HG03442 (cell line): ENCODE measurements around the gene INTS11.
"Not testable (repeated sequence)": the region's sequence is repeated elsewhere in the genome, so short reads cannot be mapped to it uniquely, and the experiment has no call there.

Experiments
- ATAC-seq: cut with Tn5 transposase; IDR thresholded peaks from one replicate; pipeline ENCODE4 v1.9.1; 2021; ENCODE audit warnings: mild to moderate bottlenecking, moderate library complexity; ENCODE audit not compliant: unreplicated experiment

The INTS11 gene

GRCh38 chr1:1324524-1325287, at the start of gene INTS11, which contains the start of gene CPTP:
Gene INTS11, minus strand, starts transcription at chr1:1324660. Its CDS starts 52 bp downstream, at chr1:1324608.
Gene CPTP, plus strand, starts transcription at chr1:1324802. Its CDS starts 2,109 bp downstream, at chr1:1326911.
- ATAC-seq = peak; percentile 61

DNA sequence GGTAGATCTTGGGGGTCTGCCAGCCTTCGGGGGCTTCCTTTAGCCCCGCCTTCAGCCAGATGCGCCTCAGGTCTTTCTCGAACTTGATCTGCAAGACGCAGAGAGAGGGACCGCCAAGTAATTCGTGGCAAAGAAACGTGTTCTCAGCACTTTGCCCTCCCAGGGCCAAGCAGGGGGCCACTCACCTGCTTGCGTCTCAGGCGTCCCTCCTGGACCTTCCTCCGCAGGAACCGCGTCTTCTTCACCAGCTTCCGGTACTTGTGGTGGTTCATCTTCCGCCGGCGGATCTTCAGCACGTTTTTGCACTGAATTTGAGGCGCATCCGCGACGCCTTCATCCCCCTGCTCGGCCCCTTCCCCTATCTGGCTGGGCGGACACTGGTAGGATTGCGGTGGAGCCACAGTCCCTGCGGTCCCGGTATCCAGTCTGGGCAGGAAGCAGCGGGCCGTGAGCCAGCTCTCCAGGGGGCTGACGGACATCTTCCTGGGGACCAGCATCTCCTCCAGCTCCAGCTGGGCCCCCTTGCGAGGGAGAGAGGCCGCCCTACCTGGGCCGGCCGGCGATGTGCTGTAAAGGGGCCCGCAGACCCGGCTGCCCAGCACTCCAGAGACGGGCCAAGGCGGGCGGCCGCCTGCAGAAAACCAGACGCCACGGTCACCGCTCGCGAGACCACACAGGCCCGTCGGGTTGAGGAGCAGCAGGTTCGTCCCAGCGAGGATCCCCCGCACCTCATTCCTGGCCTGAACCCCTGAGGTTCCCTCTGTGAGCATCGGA, 49.5 kb upstream of the INTS11 start:
- ATAC-seq = no peak

DNA sequence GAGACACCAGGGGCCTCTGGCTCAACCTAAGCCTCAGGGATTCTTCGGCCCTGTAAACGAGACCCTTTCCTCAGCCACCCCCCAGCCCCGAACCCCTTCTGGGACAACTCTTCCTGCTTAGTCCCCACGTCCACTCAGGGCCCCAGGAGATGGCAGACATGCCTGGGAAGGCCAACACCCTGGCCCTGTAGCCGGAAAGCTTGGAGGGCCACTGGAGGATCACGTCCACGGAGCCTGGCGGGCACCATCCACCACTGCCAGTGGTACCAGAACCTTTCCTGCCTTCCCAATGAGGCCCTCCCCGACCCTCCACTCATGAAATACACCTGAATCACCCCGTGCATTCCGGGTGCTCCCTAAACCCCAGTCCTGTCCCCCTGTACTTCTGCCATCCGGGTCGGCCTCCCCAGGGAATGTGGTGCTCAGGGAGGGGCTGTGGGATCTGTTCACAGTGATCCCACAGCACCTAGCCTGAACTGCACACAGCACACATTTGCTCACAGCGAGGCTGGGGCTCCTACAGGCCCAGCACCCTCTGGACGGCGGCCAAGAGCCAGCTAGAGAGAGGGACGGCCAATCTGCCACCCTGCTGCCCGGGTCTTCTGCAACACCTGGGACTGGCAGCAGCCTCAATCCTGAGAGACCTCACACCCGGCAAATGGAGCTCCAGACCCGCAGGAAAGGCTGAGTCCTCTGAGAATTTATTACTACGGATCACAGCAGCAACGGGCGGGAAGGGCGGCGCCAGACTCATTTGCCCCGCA, 48.8 kb upstream of the INTS11 start:
- ATAC-seq = no peak

DNA sequence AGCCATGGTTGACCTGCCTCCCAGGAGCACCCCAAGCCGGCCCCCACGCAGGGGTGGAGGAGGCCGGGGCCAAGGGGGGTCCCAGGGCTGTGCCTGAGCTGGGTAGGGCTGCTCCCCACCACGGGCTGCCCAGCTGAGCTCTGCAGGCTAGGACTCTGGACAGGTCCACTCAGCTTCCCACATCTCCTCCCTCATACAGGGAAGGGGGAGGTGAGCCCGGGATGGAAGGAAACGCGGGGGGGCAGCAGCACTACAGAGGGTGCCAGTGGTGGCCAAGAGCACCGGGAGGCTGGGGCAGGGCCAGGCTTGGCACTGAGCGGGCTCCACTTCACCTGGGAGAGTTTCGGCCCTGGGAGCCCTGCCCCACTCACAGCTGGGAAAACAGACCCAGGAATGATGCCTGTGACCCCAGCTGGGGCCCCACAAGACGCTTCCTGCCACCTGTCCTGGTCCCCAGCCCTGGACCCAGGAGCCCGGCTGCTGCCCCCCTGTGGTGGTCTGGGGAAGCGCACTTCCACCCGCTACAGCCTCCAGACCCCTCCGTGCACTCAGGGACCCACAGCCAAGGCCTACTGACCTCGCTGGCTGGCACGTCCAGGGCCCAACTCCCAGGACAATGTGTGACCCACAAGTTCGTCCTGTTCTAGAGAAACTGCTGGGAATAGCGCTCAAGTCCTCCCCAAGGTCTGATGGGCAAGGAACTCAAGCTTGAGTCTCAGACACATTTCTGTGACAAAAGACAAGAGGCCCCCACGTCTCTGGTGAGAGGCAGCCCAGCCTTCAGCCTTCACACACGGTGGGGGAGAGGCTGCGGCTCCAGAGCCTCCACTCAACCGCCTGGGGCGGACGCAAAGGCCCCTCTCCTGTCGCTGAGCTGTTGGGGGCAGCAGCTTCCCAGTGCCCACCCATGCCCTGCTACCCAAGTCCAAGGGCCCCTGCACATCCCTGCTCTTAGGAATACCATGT, 47.6 kb upstream of the INTS11 start:
- ATAC-seq = no peak

DNA sequence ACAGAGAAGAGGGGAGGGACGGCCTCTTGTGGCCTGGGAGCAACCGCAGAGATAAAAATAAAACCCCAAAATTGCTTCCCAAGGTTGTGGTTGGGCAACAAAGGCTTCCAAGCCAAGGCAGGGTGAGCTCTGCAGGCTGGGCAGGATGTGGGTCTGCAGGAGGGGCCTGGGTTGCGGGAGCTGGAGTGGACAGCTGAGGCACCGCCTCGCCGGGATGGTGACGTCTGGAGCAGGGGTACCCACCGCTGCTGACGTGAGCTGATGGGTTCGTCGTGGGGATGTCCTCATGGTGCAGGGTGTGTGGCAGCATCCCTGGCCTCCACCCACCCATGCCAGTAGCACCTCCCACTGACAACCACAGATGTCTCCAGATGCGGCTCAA, 46.9 kb upstream of the INTS11 start:
- no peak for ATAC-seq

DNA sequence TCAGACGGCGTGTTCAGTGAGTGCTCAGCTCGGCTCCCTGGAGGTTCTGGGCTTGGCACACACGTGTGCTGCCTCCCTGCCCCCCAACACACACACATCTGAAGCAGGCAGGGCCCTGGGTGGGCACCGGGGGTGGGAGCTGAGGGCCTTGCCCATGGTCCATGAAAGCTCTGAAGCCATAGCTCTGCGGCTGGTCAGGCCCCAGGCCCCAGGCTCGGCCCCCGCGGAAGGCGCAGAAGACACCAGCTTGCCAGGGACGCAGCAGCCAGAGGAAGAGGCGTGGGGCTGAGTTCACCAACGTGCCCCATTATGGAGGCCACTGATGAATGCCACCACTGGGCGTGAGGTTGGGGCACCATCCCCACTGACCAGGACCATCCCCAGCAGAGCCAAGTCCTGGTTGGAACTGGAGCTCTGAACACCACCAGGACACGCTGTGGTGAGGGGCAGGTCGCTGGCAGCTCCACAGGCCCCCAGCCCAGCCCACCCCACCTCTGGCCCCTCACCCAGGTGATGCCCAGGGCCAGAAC, 46.4 kb upstream of the INTS11 start:
- ATAC-seq = no peak

DNA sequence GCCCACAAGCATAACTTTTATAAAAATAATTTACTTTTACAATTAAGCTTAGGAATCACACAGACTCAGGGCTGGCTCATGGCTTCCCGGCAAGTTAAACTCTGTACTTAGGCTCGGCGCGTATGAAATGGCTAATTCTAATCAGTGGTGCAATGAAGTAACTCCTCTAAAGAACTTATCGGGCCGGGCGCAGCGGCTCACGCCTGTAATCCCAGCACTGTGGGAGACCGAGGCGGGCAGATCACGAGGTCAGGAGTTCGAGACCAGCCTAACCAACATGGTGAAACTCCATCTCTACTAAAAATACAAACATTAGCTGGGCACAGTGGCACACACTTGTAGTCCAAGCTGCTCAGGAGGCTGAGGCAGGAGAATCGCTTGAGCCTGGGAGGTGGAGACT, 45.6 kb upstream of the INTS11 start:
- ATAC-seq = not testable (repeated sequence)

- no peak for ATAC-seq
Measured at GRCh38 chr1:1367315-1367714, 42.9 kb upstream of the INTS11 start.

DNA sequence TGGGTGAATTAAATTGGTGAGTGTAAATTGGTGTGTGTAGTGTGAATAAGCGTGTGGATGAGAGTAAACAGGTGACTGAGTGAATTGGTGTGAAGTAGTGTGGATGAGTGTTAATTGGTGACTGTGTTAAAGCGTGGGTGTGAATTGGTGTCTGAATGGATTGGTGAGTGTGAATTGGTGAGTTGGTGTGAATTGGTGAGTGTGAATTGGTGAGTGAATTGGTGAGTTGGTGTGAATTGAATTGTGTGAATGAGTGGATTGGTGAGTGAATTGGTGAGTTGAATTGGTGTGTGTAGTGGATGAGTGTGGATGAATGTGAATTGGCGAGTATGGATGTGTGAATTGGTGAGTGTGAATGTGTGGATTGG, 42.2 kb upstream of the INTS11 start:
- no peak for ATAC-seq

DNA sequence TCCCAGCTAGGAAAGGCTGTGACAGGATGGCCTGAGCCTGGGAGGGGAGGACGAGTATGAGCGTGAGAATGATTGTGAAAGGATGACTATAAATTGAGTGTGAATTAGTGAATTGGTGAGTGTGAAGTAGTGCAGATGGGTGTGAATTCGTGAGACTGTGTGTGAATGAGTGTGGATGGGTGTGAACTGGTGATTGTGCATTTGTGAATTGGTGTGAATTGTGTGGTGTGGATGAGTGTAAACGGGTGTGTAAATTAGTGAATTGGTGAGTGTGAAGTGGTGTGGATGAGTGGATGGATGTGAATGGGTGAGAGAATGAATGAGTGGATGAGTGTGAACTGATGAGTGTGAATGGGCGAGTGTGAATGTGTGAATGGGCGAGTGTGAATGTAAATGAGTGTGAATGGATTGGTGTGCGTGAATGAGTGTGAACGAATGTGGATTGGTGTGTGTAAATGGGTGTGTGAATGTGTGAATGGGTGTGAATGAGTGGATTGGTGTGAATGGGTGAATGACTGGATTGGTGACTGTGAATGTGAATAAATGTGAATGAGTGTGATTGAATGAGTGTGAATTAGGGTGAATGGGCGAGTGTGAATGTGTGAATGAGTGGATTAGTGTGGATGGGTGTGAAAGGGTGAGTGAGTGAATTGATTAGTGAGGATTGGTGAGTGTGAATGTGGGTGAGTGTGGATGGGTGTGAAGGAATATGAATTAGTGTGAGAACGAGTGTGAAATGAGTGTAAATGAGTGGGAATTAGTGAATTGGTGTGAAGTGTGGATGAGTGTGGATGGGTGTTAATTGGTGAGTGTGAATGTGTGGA, 41.6 kb upstream of the INTS11 start:
- ATAC-seq = no peak

DNA sequence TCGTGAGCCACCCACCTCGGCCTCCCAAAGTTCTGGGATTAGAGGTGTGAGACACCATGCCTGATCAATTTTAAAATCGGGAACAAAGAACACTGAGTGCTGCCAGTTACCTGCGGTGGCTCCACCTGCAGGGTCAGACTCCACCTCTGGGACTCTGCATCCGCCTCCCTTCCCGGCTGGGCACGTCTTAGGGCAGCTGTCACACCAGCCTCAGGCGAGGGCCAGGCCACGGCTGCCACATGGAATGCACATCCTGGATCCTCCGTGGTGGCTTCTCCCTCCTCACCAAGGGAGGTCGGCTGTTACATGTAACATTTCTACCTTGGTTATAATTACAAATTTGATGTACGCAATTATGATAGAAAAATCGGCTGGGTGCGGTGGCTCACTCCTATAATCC, 39.8 kb upstream of the INTS11 start:
- no peak for ATAC-seq

DNA sequence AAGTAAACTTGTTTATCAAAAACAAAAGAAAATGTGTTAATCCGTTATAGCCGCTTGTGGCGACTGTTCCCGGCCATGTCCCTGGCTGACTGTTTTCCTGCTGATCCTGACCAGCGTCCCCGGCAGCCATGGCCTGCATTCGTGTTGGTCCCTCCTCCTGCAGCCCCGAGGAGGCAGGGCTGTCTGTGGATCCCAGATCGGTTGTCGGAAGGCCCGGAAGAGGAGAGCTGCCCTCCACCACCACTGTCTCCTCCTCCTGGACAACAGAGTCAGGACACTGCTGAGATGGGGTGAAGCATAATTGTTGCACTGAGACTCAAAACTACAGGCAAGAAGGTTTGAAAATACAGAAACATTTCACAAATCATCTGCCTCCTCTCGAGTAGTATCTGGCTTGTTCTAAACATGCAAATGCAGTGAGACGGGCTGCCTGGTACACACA, 37.5 kb upstream of the INTS11 start:
- no peak for ATAC-seq

DNA sequence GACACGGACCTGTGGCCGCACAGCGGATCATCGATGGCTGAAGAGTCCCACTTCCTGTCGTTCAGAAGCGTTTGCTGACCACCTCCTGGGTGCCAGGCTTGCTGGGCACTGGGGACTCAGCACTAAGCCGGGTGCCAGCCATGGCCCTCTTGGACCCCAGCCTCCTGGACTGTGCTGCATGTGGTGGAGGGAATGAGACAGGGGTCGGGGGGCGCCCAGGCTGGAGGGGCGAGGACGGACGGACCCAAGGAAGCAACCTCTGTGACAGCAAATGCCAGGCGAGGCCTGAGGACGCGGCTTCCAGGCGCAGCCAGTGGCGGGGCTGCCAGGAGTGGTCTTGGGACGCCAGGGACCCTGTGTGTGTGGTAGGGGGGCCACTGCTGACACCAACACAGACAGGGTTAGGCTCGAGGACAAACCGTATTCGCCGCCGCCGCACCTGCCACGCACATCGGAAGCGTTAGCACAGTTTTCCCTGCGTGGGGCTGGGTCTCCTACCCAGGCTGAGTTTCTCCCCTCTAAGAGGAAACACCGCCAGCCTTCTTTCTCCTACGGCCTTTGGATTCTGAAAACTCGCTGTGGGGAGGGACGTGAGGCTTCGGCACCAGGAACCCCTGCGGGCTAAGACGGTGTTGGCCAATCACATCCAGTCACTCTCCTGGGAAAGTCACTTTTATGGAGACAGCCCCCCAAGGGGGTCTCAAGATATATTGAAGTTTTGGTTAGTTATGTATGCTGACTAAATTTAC, 36.9 kb upstream of the INTS11 start:
- ATAC-seq = no peak

DNA sequence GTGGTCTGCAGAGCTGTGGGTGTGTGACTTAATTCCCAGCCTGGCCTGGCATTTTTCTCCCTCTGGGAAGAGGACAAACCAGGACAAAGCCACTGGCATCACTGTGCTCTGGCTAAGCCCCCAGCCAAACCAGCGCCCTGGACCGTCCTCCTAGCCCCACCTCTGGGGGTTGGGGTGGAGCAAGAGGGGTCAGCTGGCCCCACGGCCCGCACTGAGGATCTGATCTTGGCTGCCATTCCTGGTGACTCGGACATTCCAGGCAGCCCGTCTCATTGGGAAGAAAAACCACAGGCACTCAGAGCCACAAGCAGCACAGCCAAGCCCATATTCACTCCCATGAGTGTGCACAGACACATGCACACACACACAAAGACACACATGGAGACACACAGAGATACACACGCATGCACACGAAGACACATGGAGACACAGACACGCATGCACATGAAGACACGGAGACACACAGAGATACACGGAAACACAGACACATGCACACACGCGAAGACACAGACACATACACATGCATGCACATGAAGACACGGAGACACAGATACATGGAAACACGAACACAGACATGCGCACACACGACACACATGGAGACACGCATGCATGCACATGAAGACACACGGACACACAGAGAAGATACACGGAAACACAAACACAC, 36.2 kb upstream of the INTS11 start:
- ATAC-seq = no peak

DNA sequence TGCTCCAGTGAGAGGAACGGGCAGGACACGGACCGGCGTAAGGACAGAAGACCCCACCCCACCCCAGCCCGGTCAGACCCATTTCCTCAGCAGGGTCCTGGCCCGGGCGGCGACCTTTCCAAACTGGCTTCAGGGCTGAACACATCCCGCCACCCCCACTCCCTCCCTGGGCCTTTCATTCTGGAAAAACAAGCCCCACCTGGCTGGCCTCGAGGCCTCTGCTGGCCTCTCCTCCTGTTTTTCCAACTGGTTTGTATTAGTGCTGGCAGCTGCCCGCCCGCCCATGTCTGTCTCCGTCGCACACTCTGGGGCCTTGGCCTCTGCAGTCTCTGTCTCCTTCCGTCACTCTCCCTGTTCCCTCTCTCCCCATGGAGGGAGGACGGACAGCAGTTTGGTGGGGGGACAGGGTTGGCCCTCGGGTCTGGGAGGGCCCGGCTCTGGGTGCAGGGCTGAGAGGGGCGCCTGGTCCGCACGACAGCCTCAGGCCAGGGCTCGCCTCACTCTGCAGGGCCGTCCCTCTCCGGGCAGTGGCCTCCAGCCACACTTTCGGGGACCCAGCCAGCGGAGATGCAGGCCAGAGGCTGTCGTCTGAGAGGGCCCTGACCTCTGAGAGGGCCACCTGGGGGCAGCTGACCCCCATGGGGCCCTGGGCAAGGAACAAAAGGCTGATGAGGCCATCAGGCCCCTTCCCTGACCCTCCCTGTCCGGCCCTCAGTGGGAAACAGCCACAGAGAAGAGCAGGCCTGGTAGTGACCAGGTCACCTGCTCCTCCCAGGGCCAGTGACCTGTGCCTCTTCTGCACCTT, 35.4 kb upstream of the INTS11 start:
- no peak for ATAC-seq

DNA sequence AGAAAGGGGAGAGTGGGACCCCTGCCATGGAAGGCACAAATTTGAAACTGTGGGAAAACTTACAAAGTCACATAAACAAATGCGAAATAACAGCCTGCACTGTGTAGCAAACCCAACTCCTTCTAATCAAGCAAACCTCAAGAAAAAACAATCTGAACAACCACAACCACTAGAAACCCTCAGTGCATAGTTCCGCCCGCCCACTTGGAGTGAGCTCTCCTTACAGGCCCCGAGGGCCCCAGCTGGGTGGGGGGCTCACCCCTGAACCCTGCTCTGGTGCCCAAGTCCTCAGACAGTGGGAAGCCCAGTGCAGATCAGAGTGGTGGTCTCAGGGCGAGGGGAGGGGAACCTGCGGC, 34.8 kb upstream of the INTS11 start:
- no peak for ATAC-seq
